ENCODE measurements around the gene FNDC3B. TPM values are rescaled to one million over a fixed set of nuclear protein-coding genes. Genes with fewer than 3 reads are reported as not detected.

The FNDC3B gene
- total RNA-seq, 4 donors from 2014 or later: 23.9 to 61.9 (median 37.0) TPM

DNA sequence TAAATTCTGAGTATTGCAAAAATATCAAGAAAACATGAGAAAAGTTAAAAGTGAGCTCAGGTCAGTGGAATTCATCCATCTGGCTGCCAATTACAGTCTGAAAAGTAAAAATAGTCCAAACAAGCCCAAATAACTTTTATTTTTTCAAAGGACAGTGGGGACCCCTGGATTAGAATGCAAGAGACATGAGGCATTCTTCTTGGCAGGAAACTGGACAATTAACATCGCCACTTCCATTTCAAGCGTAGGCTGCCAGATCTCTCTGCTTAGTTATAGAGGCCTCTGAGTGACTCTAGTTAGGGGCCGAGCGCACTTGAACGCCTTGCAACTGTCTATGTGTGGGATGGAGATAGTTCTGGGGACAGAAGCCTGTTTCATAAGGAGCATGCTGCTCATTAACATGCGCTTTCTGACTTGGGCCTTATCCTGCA lies 219.7 kb downstream of the FNDC3B start:
- TF ChIP-seq, protein P1, sequence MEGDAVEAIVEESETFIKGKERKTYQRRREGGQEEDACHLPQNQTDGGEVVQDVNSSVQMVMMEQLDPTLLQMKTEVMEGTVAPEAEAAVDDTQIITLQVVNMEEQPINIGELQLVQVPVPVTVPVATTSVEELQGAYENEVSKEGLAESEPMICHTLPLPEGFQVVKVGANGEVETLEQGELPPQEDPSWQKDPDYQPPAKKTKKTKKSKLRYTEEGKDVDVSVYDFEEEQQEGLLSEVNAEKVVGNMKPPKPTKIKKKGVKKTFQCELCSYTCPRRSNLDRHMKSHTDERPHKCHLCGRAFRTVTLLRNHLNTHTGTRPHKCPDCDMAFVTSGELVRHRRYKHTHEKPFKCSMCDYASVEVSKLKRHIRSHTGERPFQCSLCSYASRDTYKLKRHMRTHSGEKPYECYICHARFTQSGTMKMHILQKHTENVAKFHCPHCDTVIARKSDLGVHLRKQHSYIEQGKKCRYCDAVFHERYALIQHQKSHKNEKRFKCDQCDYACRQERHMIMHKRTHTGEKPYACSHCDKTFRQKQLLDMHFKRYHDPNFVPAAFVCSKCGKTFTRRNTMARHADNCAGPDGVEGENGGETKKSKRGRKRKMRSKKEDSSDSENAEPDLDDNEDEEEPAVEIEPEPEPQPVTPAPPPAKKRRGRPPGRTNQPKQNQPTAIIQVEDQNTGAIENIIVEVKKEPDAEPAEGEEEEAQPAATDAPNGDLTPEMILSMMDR (IDR thresholded peaks at IDR 0.05): no peak
- TF ChIP-seq POLR2A (IDR thresholded peaks at IDR 0.05) (no peak), POLR2AphosphoS5 (IDR thresholded peaks at IDR 0.05) (no peak), EP300 (IDR thresholded peaks at IDR 0.05) (no peak)
- Histone ChIP-seq H3K36me3 (no peaks in the 10 kb centered on the region), H3K9me3 (no peaks in the 10 kb centered on the region), H3K4me1 (peaks cover 50% of the 10 kb centered on the region), H3K4me3 (no peak overlapping the region), H3K27me3 (no peaks in the 10 kb centered on the region), H3K27ac (peak overlapping the region; percentile 8)
- 70% methylated on average over 6 of the region's 6 CpGs for whole genome bisulfite sequencing
- no peak for DNase-seq (ENCODE audit: low spot score in 2 of 2)

DNA sequence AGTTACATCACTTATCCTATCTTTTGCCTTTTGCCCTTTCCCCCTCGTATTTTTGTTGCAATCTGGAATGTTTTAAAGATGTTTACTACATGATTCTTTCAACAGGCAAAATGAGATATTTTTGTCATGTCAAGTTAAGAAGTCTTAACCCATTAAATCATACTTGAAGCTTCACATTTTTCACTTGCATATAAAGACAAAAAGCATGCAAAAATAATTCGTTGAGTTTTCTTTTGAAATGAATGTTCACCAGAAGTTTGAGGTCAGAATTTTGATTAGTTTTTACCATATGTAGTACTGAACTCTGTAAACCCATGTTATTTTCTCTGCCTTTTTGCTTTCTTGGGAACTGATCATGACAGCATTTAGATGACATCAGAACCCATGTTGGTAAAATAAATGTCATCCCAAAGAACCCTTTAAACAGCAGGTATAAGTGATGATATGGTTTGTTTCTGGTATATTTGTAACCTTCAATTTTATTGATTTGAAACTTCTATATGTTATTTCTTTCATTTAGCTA lies 220.4 kb downstream of the FNDC3B start:
- H3K27me3 ChIP-seq: no peaks in the 10 kb centered on the region
- H3K36me3 ChIP-seq: no peaks in the 10 kb centered on the region
- H3K4me1 ChIP-seq: peaks cover 50% of the 10 kb centered on the region
- H3K4me3 ChIP-seq: no peak overlapping the region
- 36% methylated on average over 2 of the region's 2 CpGs for WGBS
- H3K27ac ChIP-seq: peak overlapping the region; percentile 43
- DNase-seq (ENCODE audit: low spot score in 2 of 2): no peak
- TF ChIP-seq, protein P1 (IDR thresholded peaks at IDR 0.05): no peak
- no peak for TF ChIP-seq POLR2AphosphoS5 (IDR thresholded peaks at IDR 0.05)
- no peak for TF ChIP-seq POLR2A (IDR thresholded peaks at IDR 0.05)
- H3K9me3 ChIP-seq: no peaks in the 10 kb centered on the region

DNA sequence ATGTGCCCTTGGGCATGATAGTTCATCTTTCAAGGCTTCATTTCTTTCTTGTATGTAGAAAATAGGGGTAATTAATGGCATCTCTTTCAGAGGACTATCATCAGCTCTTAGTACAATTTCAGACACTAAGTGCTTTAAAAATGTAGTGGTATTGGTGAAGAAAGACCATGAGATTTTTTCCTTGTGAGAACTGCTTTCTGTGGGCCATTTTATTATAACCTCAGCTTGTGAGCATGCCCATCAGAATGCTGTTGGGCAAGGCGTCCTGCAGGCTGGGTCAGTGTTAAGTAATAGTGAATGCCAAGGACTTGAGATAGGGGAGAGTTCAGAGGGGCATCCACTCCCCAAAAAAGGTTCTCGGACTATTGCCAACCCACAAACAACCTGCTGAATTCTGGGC lies 221.0 kb downstream of the FNDC3B start:
- Histone ChIP-seq H3K4me3 (no peak overlapping the region), H3K27ac (peak overlapping the region; percentile 43), H3K27me3 (no peaks in the 10 kb centered on the region), H3K9me3 (no peaks in the 10 kb centered on the region), H3K4me1 (peaks cover 50% of the 10 kb centered on the region), H3K36me3 (no peaks in the 10 kb centered on the region)
- TF ChIP-seq POLR2A (IDR thresholded peaks at IDR 0.05) (no peak), EP300 (IDR thresholded peaks at IDR 0.05) (no peak), POLR2AphosphoS5 (IDR thresholded peaks at IDR 0.05) (no peak)
- TF ChIP-seq, protein P1 (IDR thresholded peaks at IDR 0.05): no peak
- no peak for DNase-seq (ENCODE audit: low spot score in 2 of 2)
- 82% methylated on average over 2 of the region's 2 CpGs for WGBS

DNA sequence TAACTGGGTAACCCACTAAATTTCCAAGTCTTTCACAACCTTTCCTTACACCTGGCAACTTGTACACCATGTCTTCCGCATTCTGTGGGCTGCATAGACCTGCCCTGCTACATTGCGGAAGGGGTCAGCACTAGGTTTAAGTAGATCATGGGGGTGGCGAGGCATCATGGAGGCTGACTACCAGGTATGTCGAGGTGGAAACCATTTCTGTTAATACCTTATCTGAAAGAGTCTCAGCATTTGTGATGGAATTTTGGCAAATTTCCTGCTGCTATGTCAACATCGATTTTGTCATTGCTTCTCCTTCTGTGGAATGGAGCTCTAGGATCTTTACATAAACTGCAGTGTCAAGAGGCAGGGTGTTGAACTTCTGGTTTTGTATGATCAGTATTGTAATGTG lies 221.7 kb downstream of the FNDC3B start:
- H3K27ac ChIP-seq: peak overlapping the region; percentile 43
- DNase-seq (ENCODE audit: low spot score in 2 of 2): no peak
- H3K27me3 ChIP-seq: no peaks in the 10 kb centered on the region
- H3K36me3 ChIP-seq: peaks cover under 1% of the 10 kb centered on the region
- H3K4me1 ChIP-seq: peaks cover 43% of the 10 kb centered on the region
- no peaks in the 10 kb centered on the region for H3K9me3 ChIP-seq
- TF ChIP-seq, protein P1 (IDR thresholded peaks at IDR 0.05): no peak
- no peak for TF ChIP-seq POLR2AphosphoS5 (IDR thresholded peaks at IDR 0.05)
- no peak for TF ChIP-seq POLR2A (IDR thresholded peaks at IDR 0.05)
- no peak for TF ChIP-seq EP300 (IDR thresholded peaks at IDR 0.05)
- WGBS: 90% methylated on average over 5 of the region's 5 CpGs
- H3K4me3 ChIP-seq: no peak overlapping the region

DNA sequence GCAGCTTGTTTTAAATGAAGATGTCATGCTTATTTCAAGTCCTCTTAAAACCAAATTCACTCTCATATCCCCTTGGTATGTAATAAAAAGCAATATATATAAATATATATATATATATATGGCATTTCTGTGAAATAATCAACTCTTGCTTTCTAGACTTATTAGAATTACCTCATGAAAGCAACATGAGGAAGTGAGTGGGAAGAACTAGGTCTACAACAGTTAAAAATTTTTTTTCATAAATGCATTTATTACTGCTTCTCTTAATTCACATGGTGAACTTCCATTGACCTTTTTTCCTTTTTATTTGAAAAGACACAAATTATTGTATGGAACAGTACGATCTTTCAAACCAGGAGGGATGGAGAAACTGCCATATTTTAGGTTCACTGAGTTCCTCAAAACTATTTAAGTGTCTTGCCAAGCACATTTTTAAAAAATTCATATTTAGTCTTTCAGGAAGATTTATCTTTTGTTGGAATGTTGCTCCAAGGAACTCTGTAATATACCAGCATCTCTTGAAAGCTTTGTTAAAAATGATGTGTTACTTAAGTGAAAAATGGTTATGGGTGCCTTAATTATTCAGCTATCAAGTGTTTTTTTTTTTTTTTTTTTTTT lies 223.7 kb downstream of the FNDC3B start:
- DNase-seq (ENCODE audit: low spot score in 2 of 2): no peak
- Histone ChIP-seq H3K27ac (no peak overlapping the region), H3K4me1 (peaks cover 32% of the 10 kb centered on the region), H3K27me3 (no peaks in the 10 kb centered on the region), H3K36me3 (peaks cover 9% of the 10 kb centered on the region), H3K4me3 (no peak overlapping the region), H3K9me3 (no peaks in the 10 kb centered on the region)
- 59% methylated on average over 1 of the region's 1 CpG for WGBS
- TF ChIP-seq EP300 (IDR thresholded peaks at IDR 0.05) (no peak), POLR2AphosphoS5 (IDR thresholded peaks at IDR 0.05) (no peak), POLR2A (IDR thresholded peaks at IDR 0.05) (no peak)
- TF ChIP-seq, protein P1 (IDR thresholded peaks at IDR 0.05): no peak

Data from suprapubic skin (tissue), 4 donors.